OCI-M2 (cell line): ENCODE measurements around the gene KRTAP2-2.
"Not testable (repeated sequence)": the region's sequence is repeated elsewhere in the genome, so short reads cannot be mapped to it uniquely, and the experiment has no call there.

Source experiments
- DNase-seq: peaks from one replicate; lab custom pipeline; 2025; ENCODE audit not compliant: unreplicated experiment; lab: John Stamatoyannopoulos, UW

Gene KRTAP2-2

DNA sequence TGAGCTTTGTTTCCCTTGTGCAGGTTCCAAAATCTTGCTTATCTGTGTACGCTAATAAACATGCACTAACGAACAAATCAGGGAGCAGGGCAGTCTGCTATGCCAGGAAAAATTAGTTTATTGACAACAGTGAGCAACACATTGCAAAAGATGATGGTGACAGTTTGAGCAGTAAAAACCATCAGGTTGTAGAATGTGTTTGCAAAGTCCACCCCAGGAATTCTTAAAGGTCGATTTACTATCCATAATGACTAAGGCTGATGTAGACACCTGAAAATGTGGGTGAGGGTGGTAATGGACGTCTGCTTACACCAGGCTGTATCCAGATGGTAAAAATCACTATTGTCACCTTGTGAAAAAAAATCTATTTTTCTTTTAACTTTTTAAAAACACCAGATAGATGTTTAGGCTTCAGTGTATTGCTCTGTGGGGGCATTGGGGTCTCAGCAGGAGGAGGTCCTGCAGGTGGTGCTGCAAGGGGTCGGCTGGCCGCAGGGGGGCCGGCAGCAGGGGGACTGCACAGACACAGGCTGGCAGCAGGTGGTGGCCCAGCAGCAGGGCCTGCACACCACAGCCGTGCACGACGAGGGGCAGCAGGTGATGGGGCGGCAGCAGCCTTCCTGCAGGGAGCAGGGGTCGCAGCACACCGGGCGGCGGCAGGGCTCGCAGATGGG, 10.1 kb upstream of the KRTAP2-2 start:
- DNase-seq, result not testable (repeated sequence)

DNA sequence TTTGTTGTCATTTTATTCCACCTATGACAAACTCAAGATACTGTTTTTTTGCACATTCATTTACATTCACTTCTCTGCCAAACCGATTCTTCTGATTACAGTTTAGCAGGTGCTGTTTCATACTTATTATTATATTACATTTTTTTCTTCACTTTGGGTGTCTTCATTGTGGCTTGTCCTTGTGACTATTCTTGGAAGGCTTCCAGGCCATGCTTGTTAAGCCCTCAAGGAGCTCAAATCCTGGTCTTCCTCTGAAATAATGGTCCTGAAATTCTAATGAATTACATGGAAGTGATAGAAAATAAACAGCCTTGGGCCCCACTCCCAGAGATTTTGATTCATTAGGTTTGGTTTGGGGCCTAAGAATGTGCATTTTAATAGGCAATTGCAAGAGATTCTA, 9.3 kb upstream of the KRTAP2-2 start:
- DNase-seq, result no peak

DNA sequence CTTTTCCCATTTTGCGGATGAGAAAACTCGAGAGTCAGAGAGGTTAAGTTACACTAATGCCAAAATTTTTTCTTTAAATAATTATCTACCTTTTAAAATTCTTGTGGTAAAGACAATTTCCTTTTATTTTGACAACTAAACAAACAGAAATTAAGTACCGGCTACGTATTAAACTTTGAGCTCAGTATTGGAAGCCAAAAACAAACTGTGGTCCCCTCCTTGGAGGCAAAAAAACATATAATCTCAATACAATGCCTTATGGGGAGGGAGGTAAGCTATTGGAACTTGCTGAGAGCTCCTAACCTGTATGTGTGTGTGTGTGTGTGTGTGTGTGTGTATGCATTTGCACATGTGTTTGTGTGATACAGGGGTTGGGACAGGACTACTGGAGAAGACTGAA, 8.4 kb upstream of the KRTAP2-2 start:
- DNase-seq, result no peak

DNA sequence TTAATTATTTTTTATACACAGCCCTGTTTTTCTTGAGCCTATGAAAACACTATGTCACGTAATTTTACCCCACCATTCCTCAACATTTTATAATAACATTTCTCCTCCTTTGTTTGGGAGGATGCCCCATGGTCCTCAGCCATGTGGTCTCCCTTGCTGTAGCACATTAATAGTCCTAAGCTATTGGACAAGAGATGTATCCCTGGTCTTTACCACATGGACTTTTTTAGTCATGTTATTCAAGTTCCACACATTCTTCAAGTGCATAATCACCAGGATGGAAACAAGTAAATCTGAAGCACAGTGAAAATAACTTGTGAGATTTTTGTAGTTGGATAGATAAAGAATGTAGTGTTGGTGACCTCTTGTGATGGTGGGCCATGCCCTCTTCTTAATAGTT, 6.9 kb upstream of the KRTAP2-2 start:
- no peak for DNase-seq

DNA sequence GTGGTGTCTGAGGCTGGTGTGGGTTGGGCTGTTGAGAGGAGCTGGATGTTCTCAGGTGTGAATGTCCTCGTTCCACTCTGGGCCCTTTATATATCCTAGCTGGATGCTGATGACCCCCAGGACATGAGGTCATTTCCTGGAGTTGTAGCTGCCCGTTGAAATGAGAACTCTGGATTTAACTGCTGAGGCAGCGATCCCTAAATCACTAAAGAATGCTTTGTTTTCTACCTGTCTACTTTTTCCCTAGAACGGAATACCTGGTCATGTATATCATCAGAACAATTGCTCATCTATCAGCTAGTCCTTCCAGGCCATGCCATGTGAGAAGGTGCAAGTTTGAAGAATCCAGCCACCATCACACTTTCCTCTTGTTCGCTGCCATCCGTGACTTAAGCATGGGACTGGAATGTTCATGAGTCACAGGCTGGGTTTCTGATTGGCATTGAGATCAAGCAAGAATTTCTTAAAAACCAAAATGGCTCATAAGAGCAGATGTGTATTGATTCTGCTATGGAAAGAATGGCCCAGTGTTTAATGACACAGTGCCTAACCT, 5.1 kb upstream of the KRTAP2-2 start, which contains the start of gene KRTAP2-3:
Gene KRTAP2-3 (minus strand): TSS at position 63 of the 553 bp plus-strand sequence. CDS start 64 bp downstream, outside the sequence.
- no peak for DNase-seq

DNA sequence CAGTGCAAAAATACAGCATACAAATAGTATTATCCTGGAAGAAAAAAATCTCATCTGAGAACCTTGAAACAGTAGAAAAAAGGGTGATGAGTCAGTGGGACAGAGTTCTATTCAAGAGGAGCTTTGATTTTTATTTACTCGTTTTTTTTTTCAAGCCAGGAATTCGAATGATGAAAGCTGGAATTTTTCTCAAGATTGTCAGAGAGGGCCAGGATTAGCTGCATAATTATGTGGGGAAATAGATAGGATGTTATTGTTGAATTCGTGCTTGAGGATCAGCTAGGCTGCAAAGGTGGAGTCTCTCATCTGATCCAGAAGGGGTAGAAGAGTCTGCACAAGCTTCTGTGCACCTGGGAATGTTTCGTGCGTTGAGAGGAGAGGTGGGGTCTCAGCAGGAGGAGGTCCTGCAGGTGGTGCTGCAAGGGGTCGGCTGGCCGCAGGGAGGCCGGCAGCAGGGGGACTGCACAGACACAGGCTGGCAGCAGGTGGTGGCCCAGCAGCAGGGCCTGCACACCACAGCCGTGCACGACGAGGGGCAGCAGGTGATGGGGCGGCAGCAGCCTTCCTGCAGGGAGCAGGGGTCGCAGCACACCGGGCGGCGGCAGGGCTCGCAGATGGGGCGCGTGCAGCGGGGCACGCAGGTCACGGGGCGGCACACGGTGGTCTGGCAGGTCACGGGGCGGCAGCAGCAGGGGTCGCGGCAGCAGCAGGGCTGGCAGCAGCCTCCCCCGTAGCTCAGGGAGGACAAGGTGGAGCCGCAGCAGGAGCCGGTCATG, 4.4 kb upstream of the KRTAP2-2 start:
- not testable (repeated sequence) for DNase-seq

DNA sequence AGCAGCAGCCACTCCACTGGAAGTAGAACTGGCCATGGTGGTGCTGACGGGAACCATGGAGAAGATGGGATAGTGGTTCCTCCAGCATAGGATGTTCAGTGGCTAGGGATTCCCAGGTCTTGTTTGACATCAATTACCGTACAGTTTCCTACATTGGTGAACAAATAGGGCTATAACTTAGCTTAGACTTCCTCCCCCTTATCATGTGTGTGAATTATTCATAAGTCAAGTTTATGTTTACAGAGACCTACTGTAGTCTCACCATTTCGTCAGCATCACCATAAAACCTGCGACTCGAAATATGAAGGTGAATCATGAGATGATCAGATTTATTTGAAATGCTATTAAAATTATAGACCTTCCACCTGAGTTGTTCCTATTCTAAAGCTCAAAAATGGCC, 3.7 kb upstream of the KRTAP2-2 start:
- DNase-seq, result no peak

DNA sequence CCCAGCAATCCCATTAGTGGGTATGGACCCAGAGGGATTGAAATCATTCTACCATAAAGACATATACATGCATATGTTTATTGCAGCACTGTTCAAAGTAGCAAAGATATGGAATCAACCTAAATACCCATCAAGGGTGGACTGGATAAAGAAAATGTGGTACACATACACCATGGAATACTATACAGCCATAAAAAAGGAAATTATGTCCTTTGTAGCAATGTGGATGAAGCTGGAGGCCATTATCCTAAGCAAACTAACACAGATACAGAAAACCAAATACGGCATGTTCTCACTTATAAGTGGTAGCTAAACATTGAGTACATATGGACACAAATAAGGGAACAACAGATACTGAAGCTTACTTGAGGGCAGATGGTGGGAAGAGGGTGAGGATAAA, 2.5 kb upstream of the KRTAP2-2 start:
- no peak for DNase-seq

DNA sequence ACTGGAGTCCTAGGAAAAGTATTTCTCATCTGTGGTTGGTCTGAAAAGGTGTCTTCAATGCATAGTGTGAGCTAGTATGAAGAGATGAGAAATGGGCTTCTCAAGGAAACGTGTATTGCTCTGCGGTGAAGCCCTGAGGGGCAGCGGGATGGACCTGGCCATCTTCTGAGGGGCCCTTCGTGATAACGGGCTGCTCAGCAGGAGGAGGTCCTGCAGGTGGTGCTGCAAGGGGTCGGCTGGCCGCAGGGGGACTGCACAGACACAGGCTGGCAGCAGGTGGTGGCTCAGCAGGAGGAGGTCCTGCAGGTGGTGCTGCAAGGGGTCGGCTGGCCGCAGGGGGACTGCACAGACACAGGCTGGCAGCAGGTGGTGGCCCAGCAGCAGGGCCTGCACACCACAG, 474 bp downstream of the KRTAP2-2 start:
- not testable (repeated sequence) for DNase-seq

DNA sequence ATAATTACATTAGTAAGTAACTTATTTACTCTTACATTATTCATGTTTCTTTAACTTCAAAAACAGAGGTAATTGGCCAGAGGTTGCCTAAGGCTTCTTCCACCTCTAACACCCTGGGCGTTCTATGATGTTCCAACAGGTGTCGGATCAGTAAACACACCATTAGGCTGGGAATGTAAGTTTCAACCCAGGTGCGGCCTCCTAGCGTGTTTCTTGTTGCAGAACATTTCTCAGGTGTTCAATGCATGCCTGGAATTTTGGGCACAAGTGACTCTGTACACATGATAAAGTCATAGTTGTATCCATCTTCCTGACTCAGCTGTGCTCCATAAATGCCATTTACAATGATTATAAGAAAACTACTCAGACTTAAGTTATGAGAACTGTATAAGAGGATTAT, 1.0 kb downstream of the KRTAP2-2 start:
- DNase-seq, result no peak

DNA sequence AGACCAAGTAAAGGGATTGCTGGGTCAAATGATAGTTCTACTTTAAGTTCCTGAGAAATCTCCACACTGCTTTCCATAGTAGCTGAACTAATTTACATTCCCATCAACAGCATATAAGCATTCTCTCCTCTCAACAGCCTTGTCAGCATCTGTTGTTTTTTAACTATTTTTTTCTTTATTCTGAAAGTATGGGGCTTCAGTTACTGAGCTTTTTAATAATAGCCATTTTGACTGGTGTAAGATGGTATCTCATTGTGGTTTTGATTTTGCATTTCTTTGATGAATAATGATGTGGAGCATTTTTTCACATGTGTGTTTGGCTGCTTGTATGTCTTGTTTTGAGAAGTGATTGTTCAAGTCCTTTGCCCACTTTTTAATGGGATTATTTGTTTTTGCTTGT, 2.5 kb downstream of the KRTAP2-2 start:
- DNase-seq, result no peak

DNA sequence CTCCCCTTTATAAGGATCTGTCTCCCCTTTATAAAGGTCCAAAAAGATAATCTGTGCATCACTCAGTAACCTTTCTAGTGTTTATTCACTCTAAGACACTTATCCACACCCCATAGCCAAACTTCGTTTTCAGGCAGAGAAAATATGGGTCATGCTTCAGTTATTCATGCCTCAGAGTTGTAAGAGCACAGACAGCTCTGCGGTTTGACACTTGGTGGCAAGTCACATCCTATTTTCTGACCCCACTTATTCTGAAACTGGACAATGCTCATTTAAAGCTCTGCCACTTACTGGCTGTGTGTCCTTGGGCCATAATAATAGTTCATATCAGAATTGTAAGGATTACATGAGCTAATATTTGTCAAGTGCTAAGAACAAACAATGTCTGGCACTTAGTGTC, 5.9 kb downstream of the KRTAP2-2 start:
- DNase-seq, result no peak

DNA sequence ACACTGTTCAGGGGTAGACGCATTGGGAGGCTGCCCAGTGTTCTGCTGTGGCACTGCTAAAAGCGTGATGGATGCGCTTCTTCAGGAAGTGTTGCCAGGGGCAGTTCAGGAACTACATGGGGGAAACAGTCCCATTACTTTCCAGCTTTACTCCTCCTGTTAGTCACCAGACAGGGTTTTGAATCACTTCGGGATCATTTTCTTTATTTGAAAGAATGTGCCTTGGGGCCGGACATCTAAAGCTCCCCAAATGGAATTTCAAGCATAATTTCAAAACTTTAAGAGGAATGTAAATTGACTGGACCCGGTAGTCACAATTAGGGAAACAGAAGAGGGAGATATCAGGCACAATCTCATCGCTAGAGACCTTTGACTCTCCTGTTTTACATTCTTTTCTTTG, 6.6 kb downstream of the KRTAP2-2 start:
- DNase-seq, result no peak

DNA sequence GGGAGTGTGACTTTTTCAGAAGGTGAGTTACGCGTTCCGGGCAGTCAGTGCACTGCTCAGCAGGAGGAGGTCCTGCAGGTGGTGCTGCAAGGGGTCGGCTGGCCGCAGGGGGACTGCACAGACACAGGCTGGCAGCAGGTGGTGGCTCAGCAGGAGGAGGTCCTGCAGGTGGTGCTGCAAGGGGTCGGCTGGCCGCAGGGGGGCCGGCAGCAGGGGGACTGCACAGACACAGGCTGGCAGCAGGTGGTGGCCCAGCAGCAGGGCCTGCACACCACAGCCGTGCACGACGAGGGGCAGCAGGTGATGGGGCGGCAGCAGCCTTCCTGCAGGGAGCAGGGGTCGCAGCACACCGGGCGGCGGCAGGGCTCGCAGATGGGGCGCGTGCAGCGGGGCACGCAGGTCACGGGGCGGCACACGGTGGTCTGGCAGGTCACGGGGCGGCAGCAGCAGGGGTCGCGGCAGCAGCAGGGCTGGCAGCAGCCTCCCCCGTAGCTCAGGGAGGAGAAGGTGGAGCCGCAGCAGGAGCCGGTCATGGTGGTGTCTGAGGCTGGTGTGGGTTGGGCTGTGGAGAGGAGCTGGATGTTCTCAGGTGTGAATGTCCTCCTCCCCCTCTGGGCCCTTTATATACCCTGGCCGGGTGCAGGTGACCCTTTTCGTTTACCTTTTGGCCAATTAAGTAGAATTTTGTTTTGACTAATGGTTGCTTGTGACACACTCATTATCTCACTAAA, 8.1 kb downstream of the KRTAP2-2 start, which contains the start of gene KRTAP2-1:
Gene KRTAP2-1 (minus strand): TSS at position 582 of the 731 bp plus-strand sequence. CDS start 49 bp downstream, at position 533.
- not testable (repeated sequence) for DNase-seq

DNA sequence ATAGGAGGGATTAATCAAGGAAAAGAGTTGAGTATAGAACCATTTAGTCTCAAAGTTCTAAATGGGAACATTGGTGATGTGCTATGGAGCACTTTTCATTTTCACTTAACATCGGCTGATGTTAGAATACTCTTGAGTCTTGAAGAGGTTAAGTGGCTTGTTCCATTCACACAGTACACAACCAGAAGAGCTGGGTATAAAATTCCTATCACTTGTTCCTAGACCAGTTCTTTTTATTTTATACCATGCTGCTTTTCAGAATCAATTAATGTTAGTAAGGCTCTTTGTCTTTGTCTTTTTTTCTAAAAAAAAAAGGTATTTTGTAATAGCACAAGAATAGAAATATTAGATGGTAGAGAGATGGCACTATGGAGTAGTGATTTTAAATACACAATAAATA, 12.1 kb downstream of the KRTAP2-2 start:
- no peak for DNase-seq

DNA sequence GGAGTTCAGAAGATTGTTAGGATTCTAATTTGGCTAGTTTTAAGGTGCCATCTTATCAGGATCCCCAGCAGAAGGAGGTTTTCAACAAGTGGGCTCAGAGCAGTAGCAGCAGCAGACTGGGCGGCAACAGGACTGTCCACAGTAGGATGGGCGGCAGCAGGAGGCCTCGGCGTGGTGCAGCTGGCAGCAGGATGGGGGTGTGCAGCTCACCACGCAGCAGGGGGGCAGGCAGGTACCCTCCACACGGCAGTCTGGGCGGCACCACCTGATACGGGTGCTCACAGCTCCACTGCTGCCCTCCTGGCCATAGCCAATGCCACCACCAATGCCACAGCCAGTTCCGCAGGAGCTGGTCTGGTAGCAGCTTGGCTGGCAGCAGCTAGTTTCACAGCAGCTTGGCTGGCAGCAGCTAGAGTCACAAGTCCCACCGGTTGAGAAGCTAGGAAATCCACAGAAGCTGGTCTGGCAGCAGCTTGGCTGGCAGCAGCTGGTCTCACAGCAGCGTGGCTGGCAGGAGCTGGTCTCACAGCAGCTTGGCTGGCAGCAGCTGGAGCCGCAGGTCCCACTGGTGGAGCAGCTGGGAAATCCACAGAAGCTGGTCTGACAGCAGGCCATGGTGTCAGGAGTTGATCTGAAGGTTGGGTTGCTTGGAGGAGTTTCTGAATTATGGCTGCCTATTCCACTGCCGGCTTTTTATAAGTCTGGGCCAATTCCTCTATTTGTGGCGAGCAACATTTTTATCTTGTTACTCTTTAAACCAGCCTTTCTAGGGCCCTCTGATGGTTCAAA, 14.1 kb downstream of the KRTAP2-2 start, which contains the start of gene KRTAP1-1:
Gene KRTAP1-1 (minus strand): TSS at position 668 of the 789 bp plus-strand sequence. CDS start 53 bp downstream, at position 615.
- DNase-seq, result not testable (repeated sequence)

DNA sequence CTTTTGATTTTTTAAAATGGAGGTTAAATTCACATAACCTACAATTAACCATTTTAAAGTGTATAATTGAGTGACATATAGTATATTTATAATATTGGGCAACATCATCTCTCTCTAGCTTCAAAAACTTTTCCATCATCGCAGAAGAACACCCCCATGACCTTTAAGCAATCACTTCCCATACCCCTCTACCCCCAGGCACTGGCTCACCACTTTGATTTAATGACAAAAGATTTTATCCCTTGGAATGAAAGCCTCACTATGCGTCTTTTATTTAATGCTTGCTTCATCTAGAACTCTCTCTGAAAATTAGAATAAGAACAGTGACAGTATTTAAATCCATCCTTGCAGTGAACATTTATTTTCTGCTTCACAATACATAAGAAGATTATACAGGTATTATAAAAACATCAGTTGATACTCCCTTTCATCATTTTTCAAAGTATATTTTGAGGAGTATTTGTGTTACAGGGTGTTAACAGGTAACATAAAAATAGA, 17.1 kb downstream of the KRTAP2-2 start:
- no peak for DNase-seq

DNA sequence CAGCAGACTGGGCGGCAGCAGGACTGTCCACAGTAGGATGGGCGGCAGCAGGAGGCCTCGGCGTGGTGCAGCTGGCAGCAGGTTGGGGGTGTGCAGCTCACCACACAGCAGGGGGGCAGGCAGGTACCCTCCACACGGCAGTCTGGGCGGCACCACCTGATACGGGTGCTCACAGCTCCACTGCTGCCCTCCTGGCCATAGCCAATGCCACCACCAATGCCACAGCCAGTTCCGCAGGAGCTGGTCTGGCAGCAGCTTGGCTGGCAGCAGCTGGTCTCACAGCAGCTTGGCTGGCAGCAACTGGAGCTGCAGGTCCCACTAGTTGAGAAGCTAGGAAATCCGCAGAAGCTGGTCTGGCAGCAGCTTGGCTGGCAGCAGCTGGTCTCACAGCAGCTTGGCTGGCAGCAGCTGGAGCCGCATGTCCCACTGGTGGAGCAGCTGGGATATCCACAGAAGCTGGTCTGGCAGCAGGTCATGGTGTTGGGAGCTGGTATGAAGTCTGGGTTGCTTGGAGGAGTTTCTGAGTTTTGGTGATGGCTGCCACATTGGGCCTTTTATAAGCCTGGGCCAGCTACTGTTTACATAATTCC, 20.6 kb downstream of the KRTAP2-2 start, which contains the start of gene KRTAP1-3:
Gene KRTAP1-3 (minus strand): TSS at position 529 of the 590 bp plus-strand sequence. CDS start 53 bp downstream, at position 476.
- not testable (repeated sequence) for DNase-seq

DNA sequence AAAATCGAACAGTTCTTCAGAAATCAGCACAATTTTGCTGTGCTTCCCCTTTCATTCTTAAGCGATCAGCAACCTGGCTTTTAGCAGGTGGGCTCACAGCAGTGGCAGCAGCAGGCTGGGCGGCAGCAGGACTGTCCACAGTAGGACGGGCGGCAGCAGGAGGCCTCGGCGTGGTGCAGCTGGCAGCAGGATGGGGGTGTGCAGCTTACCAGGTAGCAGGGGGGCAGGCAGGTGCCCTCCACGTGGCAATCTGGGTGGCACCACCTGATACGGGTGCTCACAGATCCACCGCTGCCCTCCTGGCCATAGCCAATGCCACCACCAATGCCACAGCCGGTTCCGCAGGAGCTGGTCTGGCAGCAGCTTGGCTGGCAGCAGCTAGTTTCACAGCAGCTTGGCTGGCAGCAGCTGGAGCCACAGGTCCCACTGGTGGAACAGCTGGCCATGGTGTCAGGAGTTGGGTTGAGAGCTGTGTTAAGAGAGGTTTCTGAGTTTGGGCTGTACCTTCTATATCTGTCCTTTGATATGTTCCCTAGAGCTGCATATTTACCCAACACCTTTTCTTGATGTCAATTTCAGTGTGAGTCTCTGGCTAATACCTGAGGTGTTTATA, 25.3 kb downstream of the KRTAP2-2 start, which contains the start of gene KRTAP1-4:
Gene KRTAP1-4 (minus strand): TSS at position 563 of the 613 bp plus-strand sequence. CDS start 117 bp downstream, at position 446.
- DNase-seq, result no peak
